Renal cortex interstitium (tissue), 11 donors: ENCODE measurements around the gene ILDR2. TPM values are rescaled to one million over a fixed set of nuclear protein-coding genes. Genes with fewer than 3 reads are reported as not detected.

ENCODE experiments used
- DNase-seq, 11 donors: peaks; one replicate each; pipeline ENCODE4 v3.0.0-alpha.2; 2013; ENCODE audit warnings: low read depth in 9 of 11, low spot score in 4 of 11; ENCODE audit errors: extremely low read depth in 1 of 11
- polyA plus RNA-seq, 3 donors: library from polyadenylated mRNA; unstranded; fragments of 120-200 nt; gene quantifications; one replicate each; pipeline ENCODE4 v1.2.1, GENCODE V29; 2013; ENCODE audit not compliant: insufficient read length in 3 of 3

Gene ILDR2
- polyA plus RNA-seq, 3 donors, result 15.5 to 18.1 (median 16.6) TPM

DNA sequence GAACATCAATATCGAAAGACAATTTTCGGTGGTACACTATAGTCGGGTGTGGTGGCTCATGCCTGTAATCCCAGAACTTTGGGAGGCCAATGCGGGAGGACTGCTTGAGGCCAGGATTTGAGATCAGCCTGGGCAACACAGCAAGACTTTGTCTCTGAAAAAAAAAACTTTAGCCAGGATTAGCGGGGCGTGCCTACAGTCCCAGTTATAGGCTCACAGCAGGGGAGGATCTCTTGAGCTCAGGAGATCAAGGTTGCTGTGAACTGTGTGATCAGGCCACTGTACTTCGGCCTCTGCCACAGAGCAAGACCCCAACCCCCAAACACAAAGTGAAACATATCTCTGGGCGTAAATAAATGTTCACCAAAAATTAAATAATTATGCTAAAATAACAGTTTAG, 100.9 kb downstream of the ILDR2 start:
- DNase-seq, result no peak

GRCh38 chr1:166870584-166870983, 104.8 kb downstream of the ILDR2 start:
- no peak for DNase-seq

- no peak for DNase-seq
These were observed 105.8 kb downstream of the ILDR2 start for GRCh38 chr1:166869318-166870099.

GRCh38 chr1:166868639-166869038, 106.7 kb downstream of the ILDR2 start:
- no peak for DNase-seq

DNA sequence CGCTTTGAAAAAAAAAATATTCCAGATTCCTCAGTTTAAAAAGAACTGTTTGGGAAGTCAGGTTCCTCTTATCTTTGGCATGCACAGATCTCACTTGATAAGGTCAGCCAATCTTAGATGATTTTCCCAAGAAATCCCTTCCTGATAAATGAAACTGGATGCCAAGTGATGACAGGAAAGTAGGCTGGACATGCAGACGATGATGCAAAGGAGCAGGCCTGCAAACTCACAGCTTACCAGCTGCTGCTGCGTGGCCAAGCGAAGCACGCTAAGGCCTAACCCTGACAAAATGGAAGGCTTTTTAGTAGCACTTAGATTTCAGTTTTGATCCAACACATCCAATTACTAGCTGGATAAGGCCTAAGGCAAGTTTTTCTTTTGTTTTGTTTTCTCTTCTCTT, 109.4 kb downstream of the ILDR2 start:
- DNase-seq, result no peak

DNA sequence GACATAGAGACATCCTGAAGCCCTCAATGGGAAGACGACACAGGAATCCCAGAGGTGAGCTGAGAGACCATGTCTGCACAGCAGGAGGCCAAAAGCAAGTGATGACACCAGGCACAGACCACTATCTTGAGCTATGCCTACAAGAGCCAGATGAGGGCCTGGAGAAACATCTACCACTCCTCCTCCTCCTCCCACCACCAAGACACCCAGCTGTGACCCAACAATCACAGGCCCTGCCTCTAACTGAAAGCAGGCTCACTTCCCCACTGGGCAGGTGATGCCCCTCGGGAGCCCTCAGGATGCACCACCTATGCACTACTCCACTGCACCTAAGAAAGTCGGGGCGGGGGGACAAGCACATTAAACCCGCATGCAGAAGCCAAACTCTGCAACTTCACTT, 115.7 kb downstream of the ILDR2 start:
- no peak for DNase-seq

- no peak for DNase-seq
These were observed 116.5 kb downstream of the ILDR2 start for GRCh38 chr1:166858726-166859419.

Other genes with a start within 250 kb of the ILDR2 start
- gene POGK, start 136.1 kb downstream of the ILDR2 start, polyA plus RNA-seq, result 10 to 100 TPM; 38.0 to 43.9 (median 42.9) TPM
- 10 to 100 TPM; 23.3 to 27.9 (median 23.8) TPM for gene TADA1, start 99.3 kb downstream of the ILDR2 start, polyA plus RNA-seq
- gene MAEL, start 13.7 kb upstream of the ILDR2 start, polyA plus RNA-seq, result 1 to 10 TPM; 1.4 to 3.3 (median 2.2) TPM
- 1 to 10 TPM in 2 of 3 donors, under 1 TPM in 1; 0.83 to 1.1 (median 1.0) TPM for gene GPA33, start 114.8 kb upstream of the ILDR2 start, polyA plus RNA-seq
- gene STYXL2, start 118.5 kb upstream of the ILDR2 start, polyA plus RNA-seq, result under 1 TPM; 0.29 to 0.73 (median 0.36) TPM
- 10 to 100 TPM; 15.3 to 16.9 (median 16.2) TPM for gene POU2F1, start 245.3 kb upstream of the ILDR2 start, polyA plus RNA-seq